Activated B cell treated with CpG ODN at 0.5 μM for 24 hours (primary cell): ENCODE results near the gene TPM2. TPM values are rescaled to one million over a fixed set of nuclear protein-coding genes. Genes with fewer than 3 reads are reported as not detected.

Experiments used
- ATAC-seq: fragments of 200-7000 bp; cut with Tn5 transposase; one replicate; pipeline ENCODE4 v1.10.0; 2021; ENCODE audit warnings: low read depth, mild to moderate bottlenecking, moderate library complexity
- CTCF ChIA-PET: fragments of 350-600 bp; sonication (Branson Sonifier 250); formaldehyde crosslinking; loops from one replicate; lab custom pipeline; 2021; ENCODE audit warnings: antibody characterized with exemption; lab: Charles Lee
- POLR2A ChIA-PET: fragments of 350-600 bp; sonication (Branson Sonifier 250); formaldehyde crosslinking; loops from one replicate; lab custom pipeline; 2021; ENCODE audit warnings: antibody characterized with exemption; lab: Charles Lee
- DNase-seq: peaks from one replicate; pipeline ENCODE4 v3.0.0; 2022
- H3K27ac Mint-ChIP-seq: one replicate; pipeline ENCODE4 v1.8.0; 2020; ENCODE audit warnings: mixed read lengths
- H3K27me3 Mint-ChIP-seq: one replicate; pipeline ENCODE4 v1.8.0; 2021; ENCODE audit warnings: mixed read lengths
- H3K36me3 Mint-ChIP-seq: one replicate; pipeline ENCODE4 v1.8.0; 2021; ENCODE audit warnings: low read depth, mixed read lengths
- H3K4me1 Mint-ChIP-seq: one replicate; pipeline ENCODE4 v1.8.0; 2021; ENCODE audit warnings: mixed read lengths
- H3K4me3 Mint-ChIP-seq: one replicate; pipeline ENCODE4 v1.8.0; 2020; ENCODE audit warnings: mild to moderate bottlenecking, mixed read lengths
- H3K9me3 Mint-ChIP-seq: one replicate; pipeline ENCODE4 v1.8.0; 2020; ENCODE audit warnings: mixed read lengths
- intact Hi-C: fragments of 100-400 bp; cut with micrococcal nuclease; formaldehyde crosslinking; loops from one replicate; pipeline ENCODE4 v1.15.1; 2024
- total RNA-seq: library from RNA; stranded (reverse); gene quantifications from 2 replicates; pipeline ENCODE4 v1.2.3, GENCODE V29; 2022
- TF ChIP-seq, protein P1 (sequence below): fragments of 200-600 bp; IDR thresholded peaks from one replicate; pipeline ENCODE4 v1.8.0; 2022; ENCODE audit warnings: antibody characterized with exemption, mild to moderate bottlenecking

Gene TPM2
- total RNA-seq, 1 donor from 2014 or later = 2.0 TPM

DNA sequence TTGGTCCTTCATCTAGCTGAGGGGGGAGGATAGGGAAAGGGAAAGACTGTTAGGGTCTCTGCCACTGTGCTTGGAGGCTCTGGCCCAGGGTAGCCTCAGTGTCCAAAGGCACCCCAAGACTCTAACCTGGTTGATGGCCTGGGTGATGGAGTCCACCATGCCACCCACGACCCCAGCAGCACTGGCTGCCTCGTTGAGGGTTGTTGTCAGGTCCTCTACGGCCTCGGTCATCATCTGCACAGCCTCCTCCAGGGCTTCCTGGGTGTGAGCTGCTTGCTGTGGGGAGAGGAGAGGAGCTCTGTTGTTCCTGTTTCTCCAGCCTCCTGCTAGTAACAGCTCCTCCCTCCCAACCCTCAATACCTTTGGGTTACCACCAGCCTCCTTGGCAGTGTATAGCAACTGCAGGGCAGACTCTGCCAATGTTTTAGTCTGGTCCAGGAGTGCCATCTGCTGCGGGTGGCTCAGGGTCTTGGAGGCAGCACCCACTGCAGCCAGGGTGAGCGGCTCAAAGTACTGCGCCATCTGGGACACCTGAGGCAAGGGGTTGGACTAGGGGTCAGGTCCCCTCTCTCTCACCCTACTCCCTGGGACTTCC is 16.2 kb upstream of the TPM2 start:
- TF ChIP-seq, protein P1, sequence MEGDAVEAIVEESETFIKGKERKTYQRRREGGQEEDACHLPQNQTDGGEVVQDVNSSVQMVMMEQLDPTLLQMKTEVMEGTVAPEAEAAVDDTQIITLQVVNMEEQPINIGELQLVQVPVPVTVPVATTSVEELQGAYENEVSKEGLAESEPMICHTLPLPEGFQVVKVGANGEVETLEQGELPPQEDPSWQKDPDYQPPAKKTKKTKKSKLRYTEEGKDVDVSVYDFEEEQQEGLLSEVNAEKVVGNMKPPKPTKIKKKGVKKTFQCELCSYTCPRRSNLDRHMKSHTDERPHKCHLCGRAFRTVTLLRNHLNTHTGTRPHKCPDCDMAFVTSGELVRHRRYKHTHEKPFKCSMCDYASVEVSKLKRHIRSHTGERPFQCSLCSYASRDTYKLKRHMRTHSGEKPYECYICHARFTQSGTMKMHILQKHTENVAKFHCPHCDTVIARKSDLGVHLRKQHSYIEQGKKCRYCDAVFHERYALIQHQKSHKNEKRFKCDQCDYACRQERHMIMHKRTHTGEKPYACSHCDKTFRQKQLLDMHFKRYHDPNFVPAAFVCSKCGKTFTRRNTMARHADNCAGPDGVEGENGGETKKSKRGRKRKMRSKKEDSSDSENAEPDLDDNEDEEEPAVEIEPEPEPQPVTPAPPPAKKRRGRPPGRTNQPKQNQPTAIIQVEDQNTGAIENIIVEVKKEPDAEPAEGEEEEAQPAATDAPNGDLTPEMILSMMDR = no peak
- ChIA-PET POLR2A (interaction anchor here (1.1 to 1.5 kb wide), 2 partner anchors 10 to 44 kb away, joined by 3 to 10 read pairs; no protein-coding TSS in a partner anchor), CTCF (interaction anchor here (1.2 to 5.5 kb wide), 2 partner anchors 10 to 45 kb away, joined by 3 to 37 read pairs; no protein-coding TSS in a partner anchor)
- no peak for DNase-seq
- no peaks in the 10 kb centered on the region for H3K4me1 Mint-ChIP-seq
- no peaks in the 10 kb centered on the region for H3K27me3 Mint-ChIP-seq
- intact Hi-C loops = no loop called here
- H3K4me3 Mint-ChIP-seq = no peak overlapping the region
- H3K27ac Mint-ChIP-seq = no peak overlapping the region
- peaks cover 8% of the 10 kb centered on the region for H3K36me3 Mint-ChIP-seq
- H3K9me3 Mint-ChIP-seq = no peaks in the 10 kb centered on the region
- no peak for ATAC-seq

GRCh38 chr9:35705372-35705771 is 15.6 kb upstream of the TPM2 start:
- Mint-ChIP-seq H3K4me3 (no peak overlapping the region), H3K27ac (no peak overlapping the region), H3K27me3 (no peaks in the 10 kb centered on the region), H3K9me3 (no peaks in the 10 kb centered on the region), H3K36me3 (peaks cover 2% of the 10 kb centered on the region), H3K4me1 (no peaks in the 10 kb centered on the region)
- intact Hi-C loops = no loop called here
- TF ChIP-seq, protein P1 = no peak
- ChIA-PET CTCF (interaction anchor here (5.5 kb wide), 1 partner anchor 10 kb away, joined by 37 read pairs; no protein-coding TSS in a partner anchor), POLR2A (interaction anchor here (0.6 to 1.5 kb wide), 4 partner anchors 9 to 44 kb away, joined by 3 to 10 read pairs (median 4); partner anchors contain the start of gene TPM2)
- DNase-seq = no peak
- ATAC-seq = no peak

DNA sequence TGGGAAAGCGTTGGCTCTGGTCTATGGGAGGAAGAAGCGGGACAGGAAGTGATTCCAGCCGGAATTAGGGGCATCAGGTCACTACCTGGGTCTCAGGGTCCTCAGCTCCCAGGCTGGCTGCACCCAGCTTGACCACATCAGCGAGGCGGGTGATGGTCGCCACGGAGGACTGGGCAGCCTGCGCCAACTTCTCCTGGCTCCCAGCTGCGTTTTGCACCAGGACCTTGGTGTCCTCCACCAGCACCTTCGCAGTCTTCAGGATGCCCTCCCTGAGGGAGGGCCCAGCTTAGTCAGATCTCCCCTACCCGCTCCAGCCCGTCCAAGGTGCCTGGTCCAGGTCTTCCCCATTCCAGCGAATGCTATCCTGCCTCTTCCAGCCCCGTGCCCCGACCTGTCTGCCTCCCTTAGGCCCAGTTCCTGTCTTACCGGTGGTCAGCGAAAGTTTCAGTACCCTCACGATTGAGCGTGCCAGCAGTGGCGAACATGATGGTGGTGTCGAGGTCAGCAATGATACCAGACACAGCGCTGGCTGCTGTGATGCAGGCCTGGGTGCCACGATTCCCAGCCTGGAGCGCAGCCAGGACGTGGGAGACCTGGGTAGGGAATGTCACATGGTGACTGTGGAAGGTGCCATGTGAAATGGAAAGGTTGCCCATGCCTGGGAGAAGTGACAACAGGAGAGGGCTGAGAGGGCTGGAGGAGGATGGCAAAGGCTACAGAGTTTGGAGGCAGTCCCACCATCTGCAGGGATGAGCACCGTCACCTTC is 14.4 kb upstream of the TPM2 start:
- H3K27ac Mint-ChIP-seq = no peak overlapping the region
- no peak overlapping the region for H3K4me3 Mint-ChIP-seq
- no peaks in the 10 kb centered on the region for H3K36me3 Mint-ChIP-seq
- POLR2A ChIA-PET = interaction anchor here (0.5 to 1.3 kb wide), 2 partner anchors 14 to 53 kb away, joined by 3 to 4 read pairs; partner anchors contain the start of gene TPM2
- ATAC-seq (no peak), DNase-seq (no peak)
- CTCF ChIA-PET = no interaction called here
- H3K4me1 Mint-ChIP-seq = no peaks in the 10 kb centered on the region
- no peaks in the 10 kb centered on the region for H3K9me3 Mint-ChIP-seq
- TF ChIP-seq, protein P1 = no peak
- intact Hi-C loops = no loop called here
- no peaks in the 10 kb centered on the region for H3K27me3 Mint-ChIP-seq

GRCh38 chr9:35702696-35703095 is 13.0 kb upstream of the TPM2 start:
- intact Hi-C loops = no loop called here
- TF ChIP-seq, protein P1 = no peak
- ChIA-PET CTCF (no interaction called here), POLR2A (no interaction called here)
- DNase-seq = no peak
- Mint-ChIP-seq H3K4me3 (no peak overlapping the region), H3K36me3 (no peaks in the 10 kb centered on the region), H3K9me3 (no peaks in the 10 kb centered on the region), H3K27me3 (no peaks in the 10 kb centered on the region), H3K4me1 (no peaks in the 10 kb centered on the region), H3K27ac (no peak overlapping the region)
- no peak for ATAC-seq

GRCh38 chr9:35700942-35701341 is 11.2 kb upstream of the TPM2 start:
- Mint-ChIP-seq H3K4me3 (no peak overlapping the region), H3K36me3 (no peaks in the 10 kb centered on the region), H3K27ac (no peak overlapping the region), H3K27me3 (no peaks in the 10 kb centered on the region), H3K9me3 (no peaks in the 10 kb centered on the region), H3K4me1 (peaks cover 9% of the 10 kb centered on the region)
- CTCF ChIA-PET = interaction anchor here (1.2 kb wide), 1 partner anchor 26 kb away, joined by 3 read pairs; no protein-coding TSS in a partner anchor
- POLR2A ChIA-PET = no interaction called here
- TF ChIP-seq, protein P1 = no peak
- DNase-seq (no peak), ATAC-seq (no peak)
- intact Hi-C loops = no loop called here
